Cortex of kidney (tissue), 1 donor: ENCODE results near the gene KIF2A.

Source experiments
- DNase-seq: peaks from one replicate; lab custom pipeline; 2025; lab: John Stamatoyannopoulos, UW

Gene KIF2A

DNA sequence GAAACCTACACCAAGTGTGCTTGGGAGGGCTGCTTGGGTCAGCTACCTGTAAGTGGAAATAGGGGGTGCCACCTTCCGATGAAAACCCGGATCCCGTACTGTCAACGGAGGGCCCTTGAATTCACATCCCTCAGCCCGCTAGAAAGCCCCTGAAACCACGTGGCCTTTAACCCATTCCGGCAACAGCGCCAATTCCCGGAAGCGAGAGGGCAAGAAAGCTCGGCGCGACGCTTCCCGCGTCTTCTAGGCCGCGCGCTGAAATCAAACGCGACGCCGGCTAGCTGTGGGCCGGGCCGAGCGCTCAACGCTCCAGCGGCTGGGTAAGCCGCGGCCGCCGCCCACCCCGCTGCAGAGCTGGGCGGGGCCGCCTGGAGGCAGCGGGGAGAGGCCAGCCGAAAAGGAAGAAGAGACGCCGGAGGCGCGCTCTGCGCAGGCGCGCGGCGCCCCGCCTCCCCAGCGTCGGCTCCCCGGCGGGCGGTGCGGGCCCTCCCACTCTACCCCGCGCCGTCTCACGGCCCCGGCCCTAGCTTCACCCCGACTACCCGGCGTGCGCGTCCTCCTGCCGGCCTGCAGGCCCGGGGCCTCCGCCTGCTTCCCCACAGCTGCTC lies at the start of gene KIF2A:
Gene KIF2A, plus strand, starts transcription at position 492 of the 608 bp plus-strand sequence. CDS start 267 bp downstream, outside the sequence.
- DNase-seq, result peak; percentile 63

DNA sequence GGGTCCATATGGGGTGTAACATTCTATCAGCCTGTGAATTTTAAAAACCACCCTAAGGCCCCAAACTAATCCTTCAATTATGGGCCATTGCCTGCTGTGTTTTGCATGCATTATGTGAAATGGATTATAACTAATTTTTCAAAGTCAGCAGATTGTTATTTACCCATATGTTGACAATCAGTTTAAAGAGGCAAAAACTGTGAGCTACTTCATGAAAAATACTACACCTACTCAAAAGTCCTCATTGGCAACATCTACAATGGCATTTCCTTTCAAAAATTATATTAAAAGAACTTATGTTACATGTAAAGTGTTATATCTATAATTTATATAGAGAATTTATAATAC lies 49.0 kb upstream of the KIF2A start:
- no peak for DNase-seq

DNA sequence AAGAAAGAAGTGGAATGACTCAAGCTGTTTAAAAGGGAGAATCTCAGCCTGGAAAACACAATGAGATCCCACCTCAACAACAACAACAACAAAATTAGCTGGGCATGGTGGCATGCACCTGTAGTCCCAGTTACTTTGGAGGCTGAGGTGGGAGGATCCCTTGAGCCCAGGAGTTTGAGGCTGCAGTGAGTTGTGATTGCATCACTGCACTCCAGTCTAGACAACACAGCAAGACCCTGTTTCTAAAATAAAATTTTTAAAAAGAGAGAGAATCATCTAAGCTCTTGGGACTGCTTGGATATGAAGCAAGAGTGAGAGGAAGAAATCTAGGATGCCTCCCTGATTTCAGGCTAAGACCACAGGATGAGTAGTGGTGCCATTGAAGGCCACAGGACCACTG lies 47.4 kb upstream of the KIF2A start:
- DNase-seq, result no peak

DNA sequence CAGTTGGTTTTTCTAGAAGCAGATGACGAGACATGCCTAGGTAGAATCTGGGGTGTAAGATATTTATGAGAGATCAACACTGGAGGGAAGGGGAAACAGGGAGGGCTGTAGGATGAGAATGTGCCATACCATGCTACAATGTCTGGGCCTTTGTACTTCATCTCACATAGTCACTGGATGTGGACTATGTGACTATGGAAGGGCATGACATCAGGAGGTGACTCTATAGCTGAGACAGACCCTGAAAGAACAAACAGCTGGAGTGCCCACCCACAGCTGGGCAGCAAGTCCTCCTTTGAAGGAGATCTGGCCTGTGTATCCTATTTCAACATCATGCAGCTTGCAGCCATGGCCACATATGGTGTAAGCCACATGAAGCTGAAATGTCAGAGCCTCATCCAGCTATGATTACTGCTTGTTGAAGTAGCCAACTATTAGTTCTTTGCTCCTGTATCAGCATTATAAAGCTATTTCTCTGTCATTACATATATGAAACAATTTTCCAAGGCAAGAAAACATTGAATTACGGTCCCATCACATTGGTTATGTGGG lies 46.2 kb upstream of the KIF2A start:
- no peak for DNase-seq

DNA sequence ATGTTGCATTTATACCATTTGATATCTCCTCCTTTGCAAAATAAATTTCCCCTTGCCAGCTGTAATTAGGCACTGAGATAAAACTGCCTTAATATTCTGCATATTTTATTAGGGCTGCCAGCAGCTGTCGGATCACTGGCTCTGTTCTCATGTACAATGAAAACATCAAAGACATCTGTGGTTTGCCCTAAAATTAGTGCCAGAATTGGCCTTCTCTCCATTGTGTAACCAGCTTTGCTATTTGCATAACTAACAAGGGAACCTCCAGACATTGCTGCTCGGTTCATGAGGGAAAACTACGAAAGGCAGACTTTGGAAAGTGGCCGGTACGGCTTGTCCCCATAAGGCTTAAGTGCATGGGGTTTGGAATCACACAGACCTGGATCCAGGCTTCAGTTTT lies 45.5 kb upstream of the KIF2A start:
- DNase-seq, result no peak

DNA sequence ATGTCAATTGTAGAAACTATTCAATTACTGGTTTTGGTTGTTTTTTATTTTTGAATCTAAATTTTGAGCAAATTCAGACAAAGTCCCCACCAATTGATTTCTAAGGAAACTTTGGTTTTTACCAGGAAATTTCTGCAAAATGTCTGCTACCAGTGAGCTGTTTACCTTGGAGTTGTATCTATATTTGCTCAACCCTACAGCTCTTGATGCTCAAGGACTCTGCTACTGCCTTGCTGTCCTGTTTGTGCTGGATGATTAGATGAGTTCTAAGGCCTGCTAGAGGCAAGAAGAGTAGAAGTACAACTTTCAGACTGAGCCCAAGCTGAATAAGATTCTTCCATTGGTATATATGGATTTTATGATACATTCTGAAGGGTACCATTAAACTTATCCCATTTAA lies 42.6 kb upstream of the KIF2A start:
- DNase-seq, result no peak

DNA sequence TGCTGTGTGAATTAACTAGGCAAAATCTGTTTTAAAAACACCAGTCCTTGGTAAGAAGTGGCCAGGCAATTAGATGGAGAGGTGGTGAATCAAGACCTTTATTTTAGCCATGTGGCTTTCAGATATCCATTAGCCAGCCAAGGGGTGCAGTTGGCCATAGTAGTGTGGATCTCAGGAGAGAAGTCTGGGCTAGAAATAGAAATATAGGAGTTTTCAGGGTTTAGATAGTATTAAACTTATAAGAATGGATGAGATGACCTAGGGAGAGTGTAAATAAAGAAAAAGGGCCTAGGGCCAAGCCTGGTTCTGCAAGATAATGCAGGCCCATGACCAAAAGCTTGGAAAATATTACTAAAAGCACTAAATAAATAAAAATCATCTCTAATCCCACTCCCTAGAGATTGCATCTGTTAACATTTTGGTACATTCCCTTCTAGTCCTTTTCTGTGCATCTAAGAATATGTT lies 40.3 kb upstream of the KIF2A start:
- DNase-seq, result no peak

DNA sequence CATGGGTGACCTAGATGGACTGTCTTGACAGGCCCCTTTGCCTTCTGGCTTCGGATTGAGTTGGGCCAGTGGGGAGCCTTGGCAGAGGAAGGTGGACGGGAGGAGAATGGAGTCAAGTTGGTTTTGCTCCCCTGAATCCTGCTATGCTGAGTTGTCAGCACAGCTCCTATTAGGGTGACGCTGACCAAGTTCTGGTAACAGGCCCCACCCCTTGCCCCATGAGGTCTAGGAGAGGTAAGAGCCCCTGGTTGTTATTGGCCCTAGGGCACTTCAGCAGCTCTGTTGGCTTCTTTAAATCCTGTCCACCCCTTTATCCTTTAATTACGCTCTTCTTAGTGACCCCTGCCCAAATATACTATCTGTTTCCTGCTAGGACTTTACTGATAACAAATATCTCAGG lies 39.4 kb upstream of the KIF2A start:
- DNase-seq, result no peak

DNA sequence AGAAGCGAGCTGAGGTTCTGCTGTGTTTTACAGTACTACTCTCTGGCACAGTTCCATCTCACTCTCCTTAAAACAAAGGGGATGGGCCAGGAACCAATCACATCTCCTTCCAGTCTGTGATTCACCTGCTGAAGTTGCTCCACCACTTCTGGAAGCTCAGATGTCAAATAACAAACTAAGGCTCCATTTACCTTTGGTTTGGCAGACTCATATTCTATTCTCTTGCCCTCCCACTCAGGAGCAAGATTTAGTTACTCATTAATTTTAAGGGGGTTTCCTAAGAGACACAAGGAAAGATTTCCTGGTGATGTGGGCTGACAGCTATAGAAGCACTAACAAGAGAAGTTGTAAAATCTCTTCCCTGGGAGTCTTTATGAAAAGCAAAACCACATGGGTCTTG lies 37.8 kb upstream of the KIF2A start:
- DNase-seq, result no peak

DNA sequence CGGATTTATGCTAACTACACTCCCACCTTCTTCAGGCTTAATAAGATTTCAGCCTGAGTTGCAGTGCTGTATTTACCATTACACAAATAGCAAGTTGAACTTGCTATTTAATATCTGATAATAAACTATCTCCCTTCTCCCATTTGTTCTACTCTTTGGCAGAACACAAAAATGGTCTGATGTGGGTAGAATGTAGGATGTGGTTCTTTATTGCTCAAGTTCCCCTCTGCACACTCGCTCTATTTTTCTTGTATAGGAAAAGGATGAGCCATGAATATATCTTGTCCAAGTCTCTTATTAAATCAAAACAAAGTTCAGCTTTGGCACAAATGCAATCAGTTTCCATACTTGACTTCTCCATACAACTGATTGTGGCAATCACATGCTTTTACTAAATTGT lies 37.2 kb upstream of the KIF2A start:
- DNase-seq, result no peak

DNA sequence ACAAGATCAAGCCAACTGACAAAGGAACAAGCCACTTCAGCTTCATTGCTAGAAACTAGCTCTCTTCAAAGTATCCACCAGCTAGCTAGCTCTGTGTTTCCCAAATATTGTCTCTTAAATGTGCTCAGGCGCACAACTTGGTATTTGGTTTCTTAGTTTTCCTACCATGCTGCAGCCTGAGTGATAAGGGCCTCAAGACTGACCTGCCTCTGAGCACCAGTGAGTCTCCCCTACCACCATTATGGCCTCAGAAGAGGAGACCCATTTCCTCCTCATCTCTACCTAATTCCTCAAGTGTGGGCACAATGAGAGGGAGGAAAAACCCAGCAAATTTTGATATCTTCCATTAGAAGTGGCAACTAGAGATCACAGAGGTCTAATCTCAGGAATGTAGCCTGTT lies 34.6 kb upstream of the KIF2A start:
- DNase-seq, result no peak

DNA sequence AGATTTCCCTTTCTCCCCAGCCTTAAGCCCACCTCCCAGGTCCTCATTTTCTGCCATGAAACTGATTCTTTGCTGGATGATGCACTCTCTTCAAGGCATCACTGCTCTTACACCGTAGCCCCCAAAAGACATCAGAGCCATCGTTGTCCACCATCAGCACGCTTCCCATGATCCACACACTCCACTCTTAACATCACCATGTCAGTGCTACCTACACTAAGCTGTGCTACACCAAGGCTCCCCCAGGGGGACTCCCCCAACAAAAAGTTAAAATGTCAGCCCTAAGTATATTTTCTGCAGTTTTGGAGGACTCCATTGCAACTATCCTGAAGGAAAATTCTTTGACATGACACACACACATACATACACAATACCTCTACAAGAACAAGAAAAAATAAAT lies 34.1 kb upstream of the KIF2A start:
- no peak for DNase-seq

DNA sequence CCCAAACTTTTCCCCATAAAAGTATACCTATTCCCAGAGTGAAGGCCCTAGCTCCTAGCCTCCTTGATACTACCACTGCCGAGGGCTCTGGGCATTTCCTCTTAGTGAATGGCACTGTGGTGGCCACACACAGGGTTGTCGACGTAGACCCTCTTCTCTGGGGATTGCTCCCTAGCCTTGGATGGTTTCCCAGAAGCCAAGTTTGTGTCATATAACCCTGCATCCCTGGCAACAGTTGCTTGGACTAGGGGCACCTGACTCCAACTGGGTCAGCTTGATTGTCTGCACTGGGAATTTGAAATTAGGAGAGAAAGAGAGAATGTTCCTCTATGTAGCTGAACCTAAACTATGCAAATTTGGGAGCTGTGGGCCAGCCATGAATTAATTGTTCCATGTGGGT lies 32.3 kb upstream of the KIF2A start:
- DNase-seq, result no peak

DNA sequence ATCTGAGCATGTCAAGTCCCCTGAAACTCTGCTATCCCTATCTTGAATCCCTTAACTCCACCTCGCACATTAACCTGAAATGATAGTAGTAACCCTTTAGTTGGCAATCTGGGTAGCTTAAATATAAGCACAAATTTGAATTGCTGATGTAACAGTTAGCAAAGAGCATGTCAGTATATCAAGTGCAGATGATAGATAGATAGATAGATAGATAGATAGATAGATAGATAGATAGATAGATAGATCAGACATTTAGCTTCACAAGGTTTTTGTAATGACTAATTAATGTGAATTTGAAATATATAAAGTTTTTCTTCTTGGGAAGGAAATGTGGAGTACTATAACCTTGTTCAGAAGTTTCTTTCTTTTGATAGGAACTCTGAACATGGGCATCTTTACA lies 30.4 kb upstream of the KIF2A start:
- DNase-seq, result no peak

DNA sequence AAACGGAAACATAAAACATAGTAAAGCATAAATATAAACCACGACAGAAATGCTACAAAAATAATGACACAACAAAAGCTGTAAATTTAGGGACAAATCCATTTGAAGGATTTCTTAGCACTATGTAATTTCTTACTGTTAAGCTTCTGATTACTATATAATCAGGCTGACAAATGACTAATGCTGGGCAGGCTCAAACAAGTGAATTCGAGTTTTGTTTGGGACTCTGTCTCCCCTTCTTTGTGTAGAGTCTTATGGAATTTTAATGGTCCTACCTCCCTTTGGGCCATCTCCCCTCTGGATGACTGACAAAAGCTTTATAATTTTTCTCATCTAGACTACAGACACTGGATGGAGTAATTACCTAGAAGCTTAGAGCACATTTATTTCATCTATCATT lies 24.6 kb upstream of the KIF2A start:
- no peak for DNase-seq

DNA sequence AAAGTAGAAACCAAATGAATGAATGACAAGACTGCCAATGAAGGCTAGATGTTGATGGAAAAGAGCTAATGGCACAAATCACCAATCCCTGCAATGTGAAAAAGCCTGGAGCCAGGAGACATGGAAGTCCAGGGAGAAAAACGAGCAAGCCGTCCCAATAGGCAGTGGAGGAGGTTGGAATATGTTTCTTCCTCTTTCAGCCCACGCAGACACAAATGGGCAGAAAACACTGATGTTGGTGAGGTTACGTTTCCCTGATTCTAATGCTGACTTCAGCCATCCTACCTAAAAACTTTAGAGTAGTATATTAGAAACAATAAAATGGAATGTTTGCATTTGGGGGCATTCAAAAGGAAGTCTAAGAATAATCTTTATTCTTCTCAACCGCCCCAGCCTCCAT lies 23.9 kb upstream of the KIF2A start:
- DNase-seq, result no peak

DNA sequence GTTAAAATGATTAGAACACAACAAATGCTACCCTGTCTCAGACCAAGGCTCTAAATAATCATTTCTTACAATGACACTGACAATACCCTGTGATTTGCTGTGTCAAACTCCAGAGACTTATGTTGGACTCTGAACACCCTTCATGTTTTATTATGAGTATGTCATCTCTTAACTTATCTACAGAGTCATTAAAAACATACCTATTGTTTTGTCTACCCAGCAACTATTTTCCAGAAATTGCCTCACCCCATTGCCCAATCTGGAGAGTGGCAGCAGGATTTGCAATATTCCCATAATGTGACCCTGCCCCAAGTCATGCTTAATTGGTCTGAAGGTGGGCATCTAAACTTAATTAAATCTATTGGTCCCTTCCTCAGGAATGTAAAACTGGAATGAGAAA lies 23.0 kb upstream of the KIF2A start:
- DNase-seq, result no peak

DNA sequence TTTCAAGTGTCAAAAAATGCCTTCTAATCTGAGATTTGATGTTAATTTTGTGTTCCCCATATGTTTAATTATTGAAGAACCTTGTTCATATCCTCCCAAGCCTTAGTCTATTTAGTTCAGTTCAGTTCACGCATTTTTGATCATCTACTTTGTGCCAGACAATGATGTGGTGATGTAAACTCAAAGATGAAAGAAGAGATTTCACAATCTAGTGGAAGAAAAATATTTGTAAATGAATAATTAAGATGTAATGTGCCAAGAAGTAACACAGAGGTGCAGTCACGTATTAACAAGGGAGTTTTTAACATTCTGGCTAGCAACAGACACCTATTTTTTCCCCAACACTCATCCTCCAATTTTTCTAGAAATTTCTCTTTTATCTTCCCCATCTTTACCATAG lies 22.1 kb upstream of the KIF2A start:
- no peak for DNase-seq

DNA sequence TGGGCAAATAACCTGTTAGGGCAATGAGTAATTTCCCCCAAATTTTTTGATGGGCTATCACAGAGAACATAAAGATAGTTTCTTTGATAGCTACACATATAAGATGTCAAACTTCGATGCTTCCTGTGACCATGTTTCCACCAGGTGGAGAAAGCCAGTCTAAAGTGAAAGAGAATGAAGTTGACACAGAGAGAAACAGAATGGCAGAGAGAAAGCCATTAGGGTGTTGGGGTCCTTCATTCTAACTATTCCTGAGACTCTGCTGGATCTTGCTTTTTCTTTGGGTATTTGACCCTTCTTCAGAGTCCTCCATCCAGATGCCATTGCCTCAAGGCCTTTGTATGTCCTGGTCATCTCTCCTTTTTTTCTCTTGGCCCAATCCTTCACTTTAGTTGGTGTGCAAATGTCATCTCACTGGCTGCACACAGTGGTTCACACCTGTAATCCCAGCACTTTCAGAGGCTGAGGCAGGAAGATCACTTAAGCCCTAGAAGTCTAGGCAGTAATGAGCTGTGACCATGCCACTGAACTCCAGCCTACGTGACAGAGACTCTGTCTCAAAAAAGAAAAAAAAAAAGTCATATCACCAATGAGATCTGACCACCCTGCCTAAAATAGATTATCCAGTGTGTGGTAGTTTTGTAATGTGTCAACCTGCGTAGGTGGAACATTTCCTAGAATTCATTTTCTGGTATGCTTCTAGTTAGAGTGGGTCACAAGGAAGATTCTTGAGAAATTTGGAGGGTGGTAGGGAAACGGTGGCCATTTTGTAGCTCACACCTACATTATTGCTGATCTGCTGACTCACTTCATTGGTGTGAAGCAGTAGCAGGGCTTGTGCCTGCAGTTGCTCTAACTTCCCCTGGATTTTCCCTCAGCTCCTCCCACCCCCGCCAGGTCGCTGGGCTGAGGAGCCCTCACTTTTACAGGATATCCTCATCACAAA lies 20.8 kb upstream of the KIF2A start:
- no peak for DNase-seq

DNA sequence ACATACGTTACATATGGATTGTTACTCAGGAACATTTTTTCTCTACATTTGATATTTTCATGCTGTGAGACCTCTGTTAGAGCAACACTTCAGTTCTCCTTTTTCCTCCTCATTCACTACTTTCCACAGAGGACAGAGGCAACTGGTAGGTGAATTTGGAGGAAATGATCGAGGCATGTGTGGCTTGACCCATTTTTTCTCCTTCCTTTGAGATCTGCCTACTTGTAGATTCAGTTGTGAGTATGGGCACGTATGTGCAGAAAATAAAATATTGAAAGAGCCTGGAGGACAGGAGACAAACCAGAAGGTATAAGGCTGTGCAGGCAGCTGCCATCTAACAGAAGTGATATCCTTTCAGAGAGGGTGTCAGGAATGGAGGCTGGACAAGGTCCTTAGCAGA lies 19.2 kb upstream of the KIF2A start:
- no peak for DNase-seq

DNA sequence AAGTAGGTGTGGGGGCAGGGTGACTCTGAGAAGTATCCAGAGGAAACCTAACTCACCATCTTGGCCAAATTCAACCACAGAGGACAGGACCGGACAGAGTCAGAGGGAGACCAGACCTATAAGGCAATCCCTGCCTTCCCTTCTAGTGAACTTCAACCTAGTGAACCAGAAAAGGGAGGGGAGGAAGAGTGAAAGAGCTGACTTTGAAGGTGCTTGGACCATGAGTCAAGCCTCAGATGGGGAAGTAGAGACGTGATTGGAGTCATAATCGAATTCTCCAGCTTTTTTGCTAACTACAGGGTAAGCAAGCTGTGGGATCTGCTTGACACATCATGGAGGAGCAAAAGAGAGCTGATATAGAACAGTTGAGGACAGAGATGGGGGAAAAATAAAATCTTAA lies 18.8 kb upstream of the KIF2A start:
- DNase-seq, result no peak

DNA sequence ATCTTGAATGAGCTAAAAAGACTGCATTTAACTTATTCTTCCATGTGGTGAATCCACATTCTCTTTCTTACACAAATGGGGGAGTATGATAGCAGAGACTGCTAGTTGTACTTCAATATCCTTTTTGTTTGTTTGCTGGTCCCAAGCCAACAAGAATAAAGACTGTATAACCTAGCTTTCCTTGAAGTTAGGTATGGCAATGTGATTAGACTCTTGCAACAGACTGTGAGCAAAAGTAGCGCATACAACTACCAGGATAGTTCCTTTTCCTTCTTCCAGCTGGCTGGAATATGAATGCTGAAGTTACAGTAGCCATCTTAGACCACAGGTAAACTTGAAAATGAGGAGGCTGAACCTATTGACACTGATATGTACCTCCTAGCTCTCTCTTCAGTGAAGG lies 17.9 kb upstream of the KIF2A start:
- no peak for DNase-seq

DNA sequence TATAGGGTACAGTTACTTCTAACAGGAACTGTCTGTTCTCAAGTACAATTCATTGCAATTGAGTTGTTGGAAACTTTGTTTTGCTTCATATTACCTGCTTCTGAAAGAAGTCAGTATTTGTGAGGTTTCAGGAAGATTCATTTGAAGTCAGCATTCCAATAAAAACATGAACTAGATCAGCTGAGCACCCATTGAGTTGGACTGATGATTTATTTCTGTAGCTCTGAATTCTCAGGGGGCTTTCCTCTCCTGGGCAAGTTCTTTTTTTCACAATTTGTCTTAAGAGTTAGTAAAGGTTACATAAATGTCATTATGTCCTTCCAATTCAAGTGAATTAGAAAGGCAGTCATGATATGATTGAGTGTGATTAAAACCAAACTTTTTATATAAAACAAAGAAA lies 16.2 kb upstream of the KIF2A start:
- no peak for DNase-seq
